HG03159 (cell line): ENCODE results near the gene ZSWIM9.
"Not testable (repeated sequence)": the region's sequence is repeated elsewhere in the genome, so short reads cannot be mapped to it uniquely, and the experiment has no call there.

Source experiments
- ATAC-seq: cut with Tn5 transposase; IDR thresholded peaks from one replicate; pipeline ENCODE4 v1.9.1; 2021; ENCODE audit warnings: mild to moderate bottlenecking, moderate library complexity; ENCODE audit not compliant: unreplicated experiment

ZSWIM9 gene

GRCh38 chr19:48210005-48210404 lies 39.5 kb downstream of the ZSWIM9 start:
- ATAC-seq = no peak

- no peak for ATAC-seq
Observed at GRCh38 chr19:48213959-48214358, 43.5 kb downstream of the ZSWIM9 start.

- no peak for ATAC-seq
Observed at GRCh38 chr19:48216933-48217332, 46.5 kb downstream of the ZSWIM9 start.

GRCh38 chr19:48218997-48219396 lies 48.5 kb downstream of the ZSWIM9 start:
- ATAC-seq = no peak

- not testable (repeated sequence) for ATAC-seq
Observed at GRCh38 chr19:48220784-48221183, 50.3 kb downstream of the ZSWIM9 start.

GRCh38 chr19:48221628-48222027 lies 51.1 kb downstream of the ZSWIM9 start:
- ATAC-seq = no peak

GRCh38 chr19:48230555-48231129 lies 60.2 kb downstream of the ZSWIM9 start:
- ATAC-seq = no peak

- ATAC-seq = no peak
Observed at GRCh38 chr19:48237057-48237456, 66.6 kb downstream of the ZSWIM9 start.

- no peak for ATAC-seq
Observed at GRCh38 chr19:48239120-48239519, 68.6 kb downstream of the ZSWIM9 start.

GRCh38 chr19:48239582-48240141 lies 69.2 kb downstream of the ZSWIM9 start:
- ATAC-seq = no peak

GRCh38 chr19:48241771-48242170 lies 71.3 kb downstream of the ZSWIM9 start:
- ATAC-seq = not testable (repeated sequence)

GRCh38 chr19:48244281-48244680 lies 73.8 kb downstream of the ZSWIM9 start:
- no peak for ATAC-seq

- no peak for ATAC-seq
Observed at GRCh38 chr19:48246101-48246500, 75.6 kb downstream of the ZSWIM9 start.

GRCh38 chr19:48247212-48247611 lies 76.7 kb downstream of the ZSWIM9 start:
- no peak for ATAC-seq
